HCT116 (cell line): ENCODE results near the gene AK5.

Experiments
- POLR2AphosphoS5 ChIP-seq: IDR thresholded peaks from 2 replicates; pipeline ENCODE4 v1.6.1; 2011; ENCODE audit warnings: mild to moderate bottlenecking, low read depth, low read length, moderate library complexity
- TF ChIP-seq, protein P1 (sequence below), 3 experiments: fragments of 200-600 bp in 1 of 3; sonication (generic) in 1 of 3; IDR thresholded peaks in 2 of 3; conservative IDR thresholded peaks in 1 of 3; 2 replicates each; pipeline ENCODE4 v1.5.1; 2012 to 2017; ENCODE audit warnings: low read depth in 2 of 3, low read length in 2 of 3, antibody characterized with exemption in 1 of 3, borderline replicate concordance in 1 of 3, control low read depth in 1 of 3, mild to moderate bottlenecking in 1 of 3, mixed read lengths in 1 of 3, mixed run types in 1 of 3, moderate library complexity in 1 of 3; ENCODE audit not compliant: insufficient read depth in 1 of 3

GRCh38 chr1:77489910-77490309 lies 208.1 kb downstream of the AK5 start:
- TF ChIP-seq POLR2AphosphoS5 = no peak
- TF ChIP-seq, protein P1, sequence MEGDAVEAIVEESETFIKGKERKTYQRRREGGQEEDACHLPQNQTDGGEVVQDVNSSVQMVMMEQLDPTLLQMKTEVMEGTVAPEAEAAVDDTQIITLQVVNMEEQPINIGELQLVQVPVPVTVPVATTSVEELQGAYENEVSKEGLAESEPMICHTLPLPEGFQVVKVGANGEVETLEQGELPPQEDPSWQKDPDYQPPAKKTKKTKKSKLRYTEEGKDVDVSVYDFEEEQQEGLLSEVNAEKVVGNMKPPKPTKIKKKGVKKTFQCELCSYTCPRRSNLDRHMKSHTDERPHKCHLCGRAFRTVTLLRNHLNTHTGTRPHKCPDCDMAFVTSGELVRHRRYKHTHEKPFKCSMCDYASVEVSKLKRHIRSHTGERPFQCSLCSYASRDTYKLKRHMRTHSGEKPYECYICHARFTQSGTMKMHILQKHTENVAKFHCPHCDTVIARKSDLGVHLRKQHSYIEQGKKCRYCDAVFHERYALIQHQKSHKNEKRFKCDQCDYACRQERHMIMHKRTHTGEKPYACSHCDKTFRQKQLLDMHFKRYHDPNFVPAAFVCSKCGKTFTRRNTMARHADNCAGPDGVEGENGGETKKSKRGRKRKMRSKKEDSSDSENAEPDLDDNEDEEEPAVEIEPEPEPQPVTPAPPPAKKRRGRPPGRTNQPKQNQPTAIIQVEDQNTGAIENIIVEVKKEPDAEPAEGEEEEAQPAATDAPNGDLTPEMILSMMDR (IDR thresholded peaks at IDR 0.05 in 2 of 3, conservative IDR thresholded peaks at IDR 0.05 in 1 of 3; ENCODE audit: borderline replicate concordance in 1 of 3, insufficient read depth in 1 of 3, low read depth in 2 of 3, low read length in 2 of 3) = no peak
